ENCODE measurements around the gene POLN. TPM values are rescaled to one million over a fixed set of nuclear protein-coding genes. Genes with fewer than 3 reads are reported as not detected.

The POLN gene
- total RNA-seq, 2 donors from 2014 or later: 1.6 to 2.8 TPM

DNA sequence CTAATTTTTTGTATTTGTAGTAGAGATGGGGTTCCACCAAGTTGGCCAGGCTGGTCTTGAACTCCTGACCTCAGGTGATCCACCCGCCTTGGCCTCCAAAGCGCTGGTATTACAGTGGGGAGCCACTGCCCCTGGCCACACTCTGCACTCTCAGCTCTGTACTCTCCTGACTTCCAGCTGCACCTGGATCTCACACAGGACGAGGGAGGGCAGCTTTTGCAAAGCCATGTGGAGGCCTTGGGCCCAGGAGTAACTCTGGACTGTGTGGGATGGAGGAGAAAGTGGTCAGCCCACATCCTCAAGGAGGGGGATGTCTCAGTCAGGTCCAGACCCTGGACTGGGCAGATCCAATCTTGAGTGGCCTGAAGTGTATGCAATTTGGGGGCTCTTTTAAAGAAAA is 159.8 kb downstream of the POLN start:
- H3K4me1 ChIP-seq: no peaks in the 10 kb centered on the region
- intact Hi-C loops (cut with DNase I): no loop called here
- peak; percentile 4 for DNase-seq
- TF ChIP-seq, protein P1, sequence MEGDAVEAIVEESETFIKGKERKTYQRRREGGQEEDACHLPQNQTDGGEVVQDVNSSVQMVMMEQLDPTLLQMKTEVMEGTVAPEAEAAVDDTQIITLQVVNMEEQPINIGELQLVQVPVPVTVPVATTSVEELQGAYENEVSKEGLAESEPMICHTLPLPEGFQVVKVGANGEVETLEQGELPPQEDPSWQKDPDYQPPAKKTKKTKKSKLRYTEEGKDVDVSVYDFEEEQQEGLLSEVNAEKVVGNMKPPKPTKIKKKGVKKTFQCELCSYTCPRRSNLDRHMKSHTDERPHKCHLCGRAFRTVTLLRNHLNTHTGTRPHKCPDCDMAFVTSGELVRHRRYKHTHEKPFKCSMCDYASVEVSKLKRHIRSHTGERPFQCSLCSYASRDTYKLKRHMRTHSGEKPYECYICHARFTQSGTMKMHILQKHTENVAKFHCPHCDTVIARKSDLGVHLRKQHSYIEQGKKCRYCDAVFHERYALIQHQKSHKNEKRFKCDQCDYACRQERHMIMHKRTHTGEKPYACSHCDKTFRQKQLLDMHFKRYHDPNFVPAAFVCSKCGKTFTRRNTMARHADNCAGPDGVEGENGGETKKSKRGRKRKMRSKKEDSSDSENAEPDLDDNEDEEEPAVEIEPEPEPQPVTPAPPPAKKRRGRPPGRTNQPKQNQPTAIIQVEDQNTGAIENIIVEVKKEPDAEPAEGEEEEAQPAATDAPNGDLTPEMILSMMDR (IDR thresholded peaks at IDR 0.05): no peak
- no peaks in the 10 kb centered on the region for H3K9me3 ChIP-seq
- no peaks in the 10 kb centered on the region for H3K27me3 ChIP-seq
- H3K9ac ChIP-seq (ENCODE audit: low read depth in 2 of 2, low read length in 2 of 2): no peak overlapping the region
- no peak overlapping the region for H3K27ac ChIP-seq
- no peaks in the 10 kb centered on the region for H3K36me3 ChIP-seq
- no peak overlapping the region for H3K4me3 ChIP-seq

DNA sequence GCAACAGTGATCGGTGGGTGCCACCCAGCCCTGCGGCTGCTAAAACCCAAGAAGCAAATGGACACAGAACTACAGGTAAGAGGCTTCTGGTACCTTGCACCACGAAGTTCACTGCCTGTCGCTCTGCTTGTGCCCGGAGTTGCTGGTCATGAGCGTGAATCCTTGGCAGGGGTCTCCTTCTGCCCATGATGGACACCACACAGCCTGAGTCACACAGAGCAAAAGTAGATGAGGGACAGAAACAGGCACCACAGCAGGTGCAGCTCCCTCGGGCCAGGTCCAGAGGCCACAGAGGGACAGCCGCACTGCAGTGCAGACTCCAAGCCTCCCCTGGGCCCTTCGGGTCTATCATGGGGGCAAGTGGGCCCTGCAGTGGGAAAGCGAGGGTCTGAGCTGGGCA is 160.4 kb downstream of the POLN start:
- no peaks in the 10 kb centered on the region for H3K9me3 ChIP-seq
- no peaks in the 10 kb centered on the region for H3K27me3 ChIP-seq
- no peak overlapping the region for H3K4me3 ChIP-seq
- H3K9ac ChIP-seq (ENCODE audit: low read depth in 2 of 2, low read length in 2 of 2): no peak overlapping the region
- no peak overlapping the region for H3K27ac ChIP-seq
- TF ChIP-seq, protein P1 (IDR thresholded peaks at IDR 0.05): no peak
- DNase-seq: no peak
- intact Hi-C loops (cut with DNase I): no loop called here
- H3K4me1 ChIP-seq: no peaks in the 10 kb centered on the region
- H3K36me3 ChIP-seq: no peaks in the 10 kb centered on the region

DNA sequence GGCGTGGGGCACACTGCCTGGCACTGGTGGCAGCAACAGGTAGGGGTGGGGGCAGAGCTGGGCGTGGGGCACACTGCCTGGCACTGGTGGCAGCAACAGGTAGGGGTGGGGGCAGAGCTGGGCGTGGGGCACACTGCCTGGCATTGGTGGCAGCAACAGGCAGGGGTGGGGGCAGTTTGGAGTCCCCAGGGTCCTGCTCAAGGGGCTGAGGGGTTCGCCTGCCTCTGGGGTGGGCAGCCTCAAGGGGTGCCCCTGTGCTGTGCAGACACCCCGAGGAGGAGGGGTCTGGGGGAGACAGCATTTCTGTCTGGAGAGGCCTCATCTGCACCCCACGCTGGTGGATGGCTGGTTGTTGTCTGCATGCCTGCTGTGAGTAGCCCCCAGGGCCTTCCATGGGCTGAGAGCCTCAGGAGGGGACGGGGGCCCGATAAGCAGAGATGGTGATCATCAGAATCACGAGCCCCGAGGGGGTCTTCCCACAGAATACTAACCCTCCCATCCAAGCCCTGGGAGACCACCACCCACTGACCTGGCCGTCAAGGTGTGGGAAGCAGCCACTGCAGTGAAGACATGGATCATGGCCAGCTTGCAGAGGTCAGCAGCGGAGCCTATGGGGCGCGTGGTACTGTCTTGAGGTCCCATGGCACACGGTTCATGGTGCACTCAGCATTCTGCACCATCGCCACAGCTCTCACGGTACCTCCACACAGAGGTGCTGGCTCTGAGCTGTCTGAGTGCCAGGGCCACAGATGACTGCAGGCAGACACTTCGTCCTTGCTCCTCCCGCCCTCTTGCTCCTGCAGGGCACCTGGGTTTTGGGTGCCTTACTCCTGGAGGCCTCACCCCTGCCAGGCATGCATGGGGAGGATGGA is 161.3 kb downstream of the POLN start:
- no peaks in the 10 kb centered on the region for H3K9me3 ChIP-seq
- TF ChIP-seq, protein P1 (IDR thresholded peaks at IDR 0.05): no peak
- no peaks in the 10 kb centered on the region for H3K4me1 ChIP-seq
- H3K4me3 ChIP-seq: no peak overlapping the region
- no peak for DNase-seq
- no peak overlapping the region for H3K9ac ChIP-seq (ENCODE audit: low read depth in 2 of 2, low read length in 2 of 2)
- intact Hi-C loops (cut with DNase I): no loop called here
- H3K36me3 ChIP-seq: no peaks in the 10 kb centered on the region
- H3K27ac ChIP-seq: no peak overlapping the region
- H3K27me3 ChIP-seq: no peaks in the 10 kb centered on the region

DNA sequence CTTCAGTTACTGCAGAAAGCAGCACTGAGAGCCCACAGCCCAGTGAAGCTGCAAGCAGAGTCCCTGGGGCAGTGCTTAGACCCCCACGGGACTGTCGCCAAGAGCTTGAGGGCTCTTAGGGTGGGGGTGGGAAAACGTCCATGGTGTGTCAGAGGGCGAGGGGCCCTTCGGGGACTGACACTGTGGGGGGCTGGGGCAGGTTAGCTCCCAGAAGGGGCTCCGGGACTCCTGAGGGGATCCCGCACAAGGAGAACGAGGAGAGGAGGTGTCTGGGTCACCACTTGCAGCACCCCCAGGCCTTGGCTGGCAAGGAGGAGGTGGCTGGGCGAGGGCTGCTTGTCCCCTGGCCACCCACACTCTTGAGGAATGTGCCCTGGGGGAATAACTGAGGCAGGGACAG is 162.0 kb downstream of the POLN start:
- no peaks in the 10 kb centered on the region for H3K4me1 ChIP-seq
- no peak for DNase-seq
- intact Hi-C loops (cut with DNase I): no loop called here
- H3K9ac ChIP-seq (ENCODE audit: low read depth in 2 of 2, low read length in 2 of 2): no peak overlapping the region
- no peaks in the 10 kb centered on the region for H3K36me3 ChIP-seq
- no peak overlapping the region for H3K4me3 ChIP-seq
- TF ChIP-seq, protein P1 (IDR thresholded peaks at IDR 0.05): no peak
- no peak overlapping the region for H3K27ac ChIP-seq
- H3K27me3 ChIP-seq: no peaks in the 10 kb centered on the region
- no peaks in the 10 kb centered on the region for H3K9me3 ChIP-seq

DNA sequence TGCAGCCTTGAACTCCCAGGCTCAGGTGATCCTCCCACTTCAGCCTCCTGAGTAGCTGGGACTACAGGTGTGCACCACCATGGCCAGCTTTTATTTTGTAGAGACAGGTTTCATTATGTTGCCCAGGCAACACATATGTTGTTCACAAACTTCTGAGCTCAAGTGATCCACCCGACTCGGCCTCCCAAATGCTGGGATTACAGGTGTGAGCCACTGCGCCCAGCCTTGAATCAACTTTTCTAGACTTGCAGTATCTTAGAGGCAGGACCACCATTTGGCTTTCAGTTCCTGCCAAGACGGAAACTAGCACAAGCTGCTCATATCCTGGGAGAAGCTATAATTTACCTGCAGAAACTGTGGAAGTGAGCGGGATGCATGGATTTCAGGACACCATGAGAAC is 162.9 kb downstream of the POLN start:
- H3K4me1 ChIP-seq: no peaks in the 10 kb centered on the region
- H3K36me3 ChIP-seq: no peaks in the 10 kb centered on the region
- H3K9me3 ChIP-seq: no peaks in the 10 kb centered on the region
- intact Hi-C loops (cut with DNase I): no loop called here
- no peak overlapping the region for H3K4me3 ChIP-seq
- no peak overlapping the region for H3K9ac ChIP-seq (ENCODE audit: low read depth in 2 of 2, low read length in 2 of 2)
- TF ChIP-seq, protein P1 (IDR thresholded peaks at IDR 0.05): no peak
- DNase-seq: no peak
- no peak overlapping the region for H3K27ac ChIP-seq
- H3K27me3 ChIP-seq: no peaks in the 10 kb centered on the region
